ENCODE results near the gene ZNF366.
A peak's percentile ranks its signal among the peaks of the same experiment; 100 is the strongest.

ZNF366 gene

DNA sequence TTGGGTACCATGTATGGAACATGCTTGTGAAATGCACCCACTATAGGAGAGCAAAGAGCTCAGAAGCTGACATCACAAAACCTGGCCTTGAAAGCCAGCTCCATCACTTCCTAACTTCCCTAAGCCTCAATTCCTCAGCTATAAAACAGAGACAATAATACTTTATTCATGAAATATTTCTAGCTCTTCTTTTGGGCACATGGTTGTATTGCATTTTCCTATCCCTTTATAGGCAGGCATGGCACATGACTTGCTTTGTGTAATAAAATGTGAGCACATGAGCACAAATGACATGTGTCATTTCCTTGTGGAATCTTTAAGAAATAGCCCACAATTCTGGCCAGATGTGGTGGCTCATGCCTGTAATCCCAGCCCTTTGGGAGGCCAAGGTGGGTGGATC lies 18.5 kb downstream of the ZNF366 start:
- no peak for DNase-seq

DNA sequence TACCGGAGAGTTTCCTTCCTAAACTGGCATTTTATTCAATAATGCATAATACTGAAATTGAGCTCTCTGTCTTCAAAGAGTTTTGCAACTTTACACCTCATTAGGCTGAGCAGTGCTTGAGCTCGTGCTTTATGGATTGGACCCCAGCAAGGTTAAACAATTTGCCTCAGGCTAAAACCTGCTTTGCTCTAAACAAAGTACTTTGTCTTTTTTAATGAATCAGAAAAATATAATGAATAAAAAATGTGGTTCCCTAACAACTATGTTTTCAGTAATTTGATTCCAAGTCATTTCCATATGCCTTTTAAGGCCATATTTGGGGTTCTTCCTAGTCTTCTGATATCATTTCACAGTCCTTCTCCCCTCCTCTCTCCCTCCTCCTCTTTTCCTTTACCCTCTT lies 20.0 kb downstream of the ZNF366 start:
- no peak for DNase-seq

GRCh38 chr5:72486371-72486770 lies 20.8 kb downstream of the ZNF366 start:
- DNase-seq = no peak

- no peak for DNase-seq
Observed at GRCh38 chr5:72485430-72485974, 21.7 kb downstream of the ZNF366 start.

DNA sequence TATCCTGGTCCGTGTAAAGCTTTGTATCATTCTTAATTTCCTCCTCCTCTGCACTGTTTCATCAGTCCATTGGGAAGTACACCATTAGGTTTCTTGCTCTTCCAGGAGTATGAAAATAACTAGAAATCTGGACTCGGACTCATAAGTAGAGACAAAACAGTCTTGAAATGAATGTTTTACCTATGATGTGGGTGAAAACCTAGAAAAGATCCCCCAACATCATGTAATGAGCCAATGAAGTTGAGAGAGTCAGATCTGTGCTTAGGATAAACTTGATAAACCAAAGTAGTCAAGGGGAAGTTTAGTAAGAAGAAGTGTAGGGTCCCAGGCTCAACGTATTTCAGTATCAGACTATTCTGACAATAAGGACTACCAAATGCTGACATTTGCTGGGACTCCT lies 25.2 kb downstream of the ZNF366 start:
- DNase-seq = no peak

DNA sequence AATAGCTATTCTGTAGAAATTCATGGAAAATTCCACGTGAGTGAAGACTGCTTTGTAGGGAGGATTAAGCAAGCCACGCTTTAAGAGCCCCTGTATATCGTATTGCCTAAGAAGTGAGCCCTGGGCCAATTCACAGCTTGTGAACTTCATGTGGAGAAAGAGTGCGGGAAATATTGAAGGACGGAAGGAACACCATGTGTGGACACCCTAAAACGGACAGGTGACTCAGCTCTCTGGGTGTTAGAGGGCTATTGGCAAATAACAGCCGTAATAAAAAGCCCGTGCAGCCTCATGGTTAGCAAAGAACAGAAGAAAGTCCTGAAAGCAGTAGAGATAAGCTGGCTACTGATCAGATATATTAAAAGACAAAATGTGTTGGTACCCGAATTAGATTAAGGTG lies 26.4 kb downstream of the ZNF366 start:
- no peak for DNase-seq

- no peak for DNase-seq
Observed at GRCh38 chr5:72479921-72480320, 27.3 kb downstream of the ZNF366 start.

DNA sequence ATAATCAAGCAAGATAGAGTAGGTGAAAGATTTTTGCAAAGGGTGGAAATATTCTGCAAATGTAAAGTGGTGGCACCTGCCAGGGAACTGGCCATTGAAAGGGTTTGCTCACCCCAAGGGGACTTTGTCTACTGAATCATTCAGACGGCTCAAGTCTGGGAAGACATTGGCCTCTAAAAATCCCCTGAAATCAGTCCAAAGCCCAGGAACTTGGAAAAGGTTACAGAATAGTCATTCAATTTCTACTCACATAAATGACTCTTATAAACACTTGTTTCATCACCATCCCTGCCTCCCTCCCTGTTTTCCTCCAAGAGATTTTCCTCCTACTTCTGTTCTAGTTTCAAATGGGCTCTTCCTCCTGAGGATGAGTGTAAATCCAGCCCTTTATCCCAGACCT lies 28.5 kb downstream of the ZNF366 start:
- no peak for DNase-seq

- DNase-seq = no peak
Observed at GRCh38 chr5:72478276-72478675, 28.9 kb downstream of the ZNF366 start.

- DNase-seq = no peak
Observed at GRCh38 chr5:72477644-72478043, 29.6 kb downstream of the ZNF366 start.

DNA sequence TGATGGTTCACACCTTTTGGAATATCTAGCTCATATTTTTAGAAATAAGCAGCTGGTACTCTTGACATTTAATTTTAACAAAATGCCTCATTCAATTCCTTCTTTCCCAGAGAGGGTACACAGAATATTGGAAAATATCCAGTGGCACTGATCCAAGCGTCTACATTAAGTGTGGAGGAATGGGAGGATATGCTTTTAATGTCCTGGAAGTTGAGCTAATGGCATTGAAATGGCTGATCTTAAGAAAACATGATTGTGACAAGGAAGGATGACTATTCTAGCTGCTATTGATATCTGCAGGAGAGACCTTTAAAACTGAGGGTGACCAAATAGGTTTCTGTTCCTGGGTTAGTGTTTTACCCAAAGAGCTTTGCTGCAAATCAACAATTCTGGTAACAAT lies 30.0 kb downstream of the ZNF366 start:
- no peak for DNase-seq

- DNase-seq = no peak
Observed at GRCh38 chr5:72476721-72477120, 30.5 kb downstream of the ZNF366 start.

- no peak for DNase-seq
Observed at GRCh38 chr5:72476275-72476674, 30.9 kb downstream of the ZNF366 start.

DNA sequence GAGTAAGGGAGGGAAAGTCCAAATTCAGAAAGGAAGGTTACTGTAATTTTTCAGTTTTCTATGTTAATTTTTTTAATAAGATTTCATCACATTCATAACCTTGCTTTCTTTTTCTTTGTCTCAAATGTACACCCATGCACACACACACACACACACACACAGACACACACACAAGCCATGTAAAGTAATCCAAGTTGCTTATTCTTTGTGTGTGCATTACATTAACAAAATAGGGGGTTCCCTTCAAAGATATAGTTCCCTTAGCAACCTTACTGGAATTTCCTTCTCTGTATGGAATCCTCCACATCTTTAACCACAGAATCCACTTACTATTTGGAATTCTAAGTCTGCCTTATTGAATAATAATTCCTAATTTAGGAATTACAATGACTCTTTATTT lies 32.7 kb downstream of the ZNF366 start:
- DNase-seq = no peak

DNA sequence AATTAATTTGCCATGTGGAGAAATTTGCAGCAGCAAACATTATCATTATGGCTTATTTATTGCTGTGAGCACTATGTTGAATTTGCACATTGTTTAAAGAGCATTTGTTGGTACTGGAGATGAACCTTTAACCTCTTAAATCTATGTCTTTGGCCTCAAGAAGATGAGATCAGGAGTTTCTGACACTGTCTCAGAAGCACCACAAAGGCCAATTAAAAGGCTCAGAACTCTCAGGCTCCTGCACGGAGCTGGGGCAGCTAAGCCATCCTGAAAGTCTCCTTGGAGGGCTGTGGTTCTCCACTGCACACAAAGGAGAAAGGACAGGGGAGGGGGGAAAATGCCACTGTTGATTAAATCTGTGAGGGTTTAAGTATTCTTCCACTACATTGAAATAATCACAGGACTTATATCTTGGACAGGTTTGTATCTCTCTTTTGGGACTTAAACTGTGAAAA lies 33.1 kb downstream of the ZNF366 start:
- no peak for DNase-seq

DNA sequence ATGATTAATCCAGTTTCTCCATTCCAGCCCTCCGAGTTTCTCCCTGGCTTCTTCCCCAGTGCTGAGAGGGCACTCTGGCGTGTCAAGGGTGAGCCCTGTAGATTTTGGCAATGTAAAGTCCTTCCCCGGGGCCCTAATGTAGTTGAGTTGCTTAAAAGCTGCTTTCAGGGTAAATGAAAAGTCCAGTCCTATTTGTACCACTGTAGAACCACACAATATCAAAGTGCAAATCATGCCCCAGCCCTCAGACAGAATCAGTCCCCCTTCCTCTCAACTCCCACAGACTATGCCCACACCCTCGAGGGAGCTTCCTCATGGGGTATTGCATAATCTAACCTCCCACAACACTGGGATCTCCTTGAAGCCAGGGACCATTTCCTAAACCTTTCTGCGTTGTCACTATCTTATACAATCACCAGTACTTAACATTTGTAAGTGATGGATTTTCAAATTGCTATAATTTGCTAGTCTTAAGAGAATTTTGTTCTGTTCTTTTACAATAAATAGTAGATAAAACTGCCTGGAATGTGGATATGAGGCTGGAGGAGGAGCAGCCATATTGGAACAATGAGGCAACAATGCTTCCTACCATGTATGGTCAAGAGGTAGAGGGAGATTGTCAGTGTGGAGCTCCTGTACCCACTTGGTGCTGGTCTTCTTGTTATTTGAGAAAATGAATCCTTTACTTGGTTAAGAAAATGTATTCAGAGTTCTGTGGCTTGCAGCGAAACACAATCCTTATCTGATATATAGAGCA lies 34.4 kb downstream of the ZNF366 start:
- DNase-seq = peak; percentile 56 to 62

DNA sequence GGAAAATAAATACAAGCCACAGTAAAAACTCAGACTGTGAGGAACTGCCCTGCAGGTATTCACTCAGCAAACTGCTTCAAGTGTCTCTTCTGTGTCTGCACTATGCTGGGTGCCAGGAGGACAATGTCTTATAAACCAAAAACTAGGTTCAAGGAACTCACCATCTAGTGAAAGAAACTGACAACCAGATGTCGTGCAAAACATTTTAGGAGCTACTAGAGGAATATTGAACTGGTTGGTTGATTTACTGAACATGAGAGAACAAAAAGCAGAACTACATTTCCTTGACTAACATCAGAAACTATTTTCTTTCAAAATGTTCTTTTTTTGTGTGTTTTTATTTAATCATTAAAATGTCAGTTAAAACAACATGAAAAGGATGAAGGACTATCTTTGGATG lies 35.2 kb downstream of the ZNF366 start:
- peak; percentile 9 to 32 for DNase-seq

- DNase-seq = no peak
Observed at GRCh38 chr5:72470826-72471225, 36.4 kb downstream of the ZNF366 start.

GRCh38 chr5:72468606-72469005 lies 38.6 kb downstream of the ZNF366 start:
- DNase-seq = peak; percentile 57 to 62

GRCh38 chr5:72468024-72468423 lies 39.2 kb downstream of the ZNF366 start:
- DNase-seq = no peak

GRCh38 chr5:72467461-72467860 lies 39.7 kb downstream of the ZNF366 start:
- no peak for DNase-seq

- DNase-seq = peak; percentile 8 to 10
Observed at GRCh38 chr5:72465601-72466563, 41.3 kb downstream of the ZNF366 start.

DNA sequence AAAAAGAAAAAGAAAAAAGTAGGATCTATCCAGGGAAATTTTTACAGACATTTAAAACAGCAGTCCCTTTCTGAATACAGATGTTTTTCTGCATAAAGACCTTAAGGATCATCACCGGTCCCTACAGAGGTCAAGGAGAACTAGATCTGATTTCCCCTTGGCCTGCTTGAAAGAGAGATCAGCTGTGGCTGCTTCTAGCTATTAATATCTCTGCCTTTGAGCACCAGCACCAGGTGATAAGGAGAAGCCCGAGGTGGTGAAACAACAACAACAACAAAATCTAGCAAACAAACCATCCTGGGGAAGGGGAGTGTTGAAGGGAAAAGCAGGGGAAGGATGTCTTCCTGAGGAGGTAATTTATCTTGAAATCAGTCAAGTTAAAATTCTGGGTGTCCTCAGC lies 42.1 kb downstream of the ZNF366 start:
- DNase-seq = no peak

GRCh38 chr5:72464071-72464470 lies 43.1 kb downstream of the ZNF366 start:
- DNase-seq = no peak
